Adrenal gland (tissue), 5 donors: ENCODE measurements around the gene DOK7.

Experiments used
- CTCF ChIP-seq, 6 experiments: fragments of 450-650 bp in 4 of 6; fragments of 200-600 bp in 2 of 6; sonication (generic) in 1 of 6; IDR thresholded peaks; 1 replicate in 5 of 6; 2 replicates in 1 of 6; pipeline versions ENCODE4 v1.5.1 to v1.8.0; 2016 to 2021; ENCODE audit warnings: antibody characterized with exemption in 6 of 6, mild to moderate bottlenecking in 2 of 6, moderate library complexity in 1 of 6
- POLR2A ChIP-seq, 2 donors: fragments of 450-650 bp; IDR thresholded peaks; one replicate each; pipeline ENCODE4 v1.6.1; 2017; ENCODE audit warnings: antibody characterized with exemption in 2 of 2, mild to moderate bottlenecking in 2 of 2, moderate library complexity in 1 of 2
- donor health status: DM: no; HTN: no; CAD: no.

GRCh38 chr4:3487861-3488260 lies 24.8 kb downstream of the DOK7 start:
- TF ChIP-seq CTCF (IDR thresholded peaks at IDR 0.05) (no peak), POLR2A (IDR thresholded peaks at IDR 0.05) (no peak)
